DND-41 (cell line): Measurements from ENCODE around the gene ARSI.

Experiments
- ATAC-seq: fragments of 200-7000 bp; cut with Tn5 transposase; 3 replicates; pipeline ENCODE4 v1.9.1; 2021; ENCODE audit warnings: low read depth; ENCODE audit not compliant: insufficient read depth
- DNase-seq: peaks from one replicate; pipeline ENCODE4 v3.0.0-alpha.2; 2020
- H2AFZ ChIP-seq: 2 replicates; pipeline ENCODE4 v1.6.0; 2012; ENCODE audit warnings: low read depth, low read length
- H3K27ac ChIP-seq: 2 replicates; pipeline ENCODE4 v1.5.1; 2012; ENCODE audit warnings: low read length, inconsistent platforms
- H3K27me3 ChIP-seq: fragments of 200-600 bp; sonication (generic); 2 replicates; pipeline ENCODE4 v1.6.0; 2012; ENCODE audit warnings: low read length, mild to moderate bottlenecking, inconsistent platforms; ENCODE audit not compliant: insufficient read depth, poor library complexity
- H3K36me3 ChIP-seq: 2 replicates; pipeline ENCODE4 v1.5.1; 2012; ENCODE audit warnings: low read length, inconsistent platforms; ENCODE audit not compliant: insufficient read depth
- H3K4me1 ChIP-seq: 2 replicates; pipeline ENCODE4 v1.5.1; 2012; ENCODE audit warnings: mild to moderate bottlenecking, low read length; ENCODE audit not compliant: insufficient read depth
- H3K4me2 ChIP-seq: 2 replicates; pipeline ENCODE4 v1.6.0; 2012; ENCODE audit warnings: mild to moderate bottlenecking, moderate library complexity, low read length, inconsistent platforms; ENCODE audit not compliant: insufficient read depth
- H3K4me3 ChIP-seq, 2 experiments: fragments of 200-600 bp in 1 of 2; shearing (Covaris generic) in 1 of 2; 2 replicates each; pipeline ENCODE4 v1.5.1; 2012 to 2016; ENCODE audit warnings: inconsistent platforms in 2 of 2, low read length in 2 of 2, mild to moderate bottlenecking in 2 of 2, low read depth in 1 of 2, moderate library complexity in 1 of 2
- H3K79me2 ChIP-seq: 2 replicates; pipeline ENCODE4 v1.6.0; 2012; ENCODE audit warnings: low read length, inconsistent platforms; ENCODE audit not compliant: insufficient read depth
- H3K9ac ChIP-seq: 2 replicates; pipeline ENCODE4 v1.6.0; 2012; ENCODE audit warnings: low read depth, mild to moderate bottlenecking, inconsistent platforms, low read length, moderate library complexity
- H3K9me3 ChIP-seq: 2 replicates; pipeline ENCODE4 v1.5.1; 2012; ENCODE audit warnings: low read length, moderate library complexity, mild to moderate bottlenecking, inconsistent platforms; ENCODE audit not compliant: insufficient read depth, severe bottlenecking
- H4K20me1 ChIP-seq: 2 replicates; pipeline ENCODE4 v1.6.0; 2012; ENCODE audit warnings: low read length; ENCODE audit not compliant: insufficient read depth
- EZH2 ChIP-seq: IDR thresholded peaks from 3 replicates; pipeline ENCODE4 v1.6.1; 2012; ENCODE audit warnings: borderline replicate concordance, low read depth, mild to moderate bottlenecking, moderate library complexity, low read length, inconsistent platforms; ENCODE audit not compliant: severe bottlenecking
- TF ChIP-seq, protein P1 (sequence below): IDR thresholded peaks from 2 replicates; pipeline ENCODE4 v1.5.1; 2012; ENCODE audit warnings: borderline replicate concordance, low read length, moderate library complexity, mild to moderate bottlenecking; ENCODE audit not compliant: poor library complexity, severe bottlenecking; ENCODE audit errors: extremely low read depth

ARSI gene

DNA sequence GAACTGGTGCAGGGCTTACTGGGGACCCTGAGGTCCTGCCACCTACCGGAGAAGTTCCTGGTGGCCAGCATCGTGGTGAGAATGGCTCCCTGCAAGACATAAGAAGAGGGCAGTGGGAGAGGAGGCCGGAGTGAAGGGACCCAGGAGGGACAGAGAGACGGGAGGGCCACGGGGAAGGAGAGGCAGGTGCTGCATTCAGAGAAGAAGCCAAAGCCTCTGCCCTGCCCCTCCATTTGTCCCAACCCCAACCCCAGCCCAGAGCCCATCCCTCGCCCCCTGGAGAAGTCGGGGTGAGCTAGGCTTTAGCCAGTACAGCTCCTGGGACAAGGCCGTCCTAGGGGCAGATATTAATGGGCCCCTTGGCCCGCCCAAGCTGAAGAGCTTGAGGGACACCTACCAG is 55.0 kb downstream of the ARSI start:
- H3K9me3 ChIP-seq, result no peaks in the 10 kb centered on the region
- no peak overlapping the region for H2AFZ ChIP-seq
- no peaks in the 10 kb centered on the region for H3K4me1 ChIP-seq
- no peaks in the 10 kb centered on the region for H4K20me1 ChIP-seq
- no peaks in the 10 kb centered on the region for H3K79me2 ChIP-seq
- H3K27me3 ChIP-seq, result peaks cover 13% of the 10 kb centered on the region
- no peak overlapping the region for H3K9ac ChIP-seq
- no peaks in the 10 kb centered on the region for H3K36me3 ChIP-seq
- no peak for DNase-seq
- no peak for ATAC-seq
- no peak overlapping the region for H3K4me3 ChIP-seq
- H3K27ac ChIP-seq, result no peak overlapping the region
- H3K4me2 ChIP-seq, result no peak overlapping the region
- TF ChIP-seq, protein P1, sequence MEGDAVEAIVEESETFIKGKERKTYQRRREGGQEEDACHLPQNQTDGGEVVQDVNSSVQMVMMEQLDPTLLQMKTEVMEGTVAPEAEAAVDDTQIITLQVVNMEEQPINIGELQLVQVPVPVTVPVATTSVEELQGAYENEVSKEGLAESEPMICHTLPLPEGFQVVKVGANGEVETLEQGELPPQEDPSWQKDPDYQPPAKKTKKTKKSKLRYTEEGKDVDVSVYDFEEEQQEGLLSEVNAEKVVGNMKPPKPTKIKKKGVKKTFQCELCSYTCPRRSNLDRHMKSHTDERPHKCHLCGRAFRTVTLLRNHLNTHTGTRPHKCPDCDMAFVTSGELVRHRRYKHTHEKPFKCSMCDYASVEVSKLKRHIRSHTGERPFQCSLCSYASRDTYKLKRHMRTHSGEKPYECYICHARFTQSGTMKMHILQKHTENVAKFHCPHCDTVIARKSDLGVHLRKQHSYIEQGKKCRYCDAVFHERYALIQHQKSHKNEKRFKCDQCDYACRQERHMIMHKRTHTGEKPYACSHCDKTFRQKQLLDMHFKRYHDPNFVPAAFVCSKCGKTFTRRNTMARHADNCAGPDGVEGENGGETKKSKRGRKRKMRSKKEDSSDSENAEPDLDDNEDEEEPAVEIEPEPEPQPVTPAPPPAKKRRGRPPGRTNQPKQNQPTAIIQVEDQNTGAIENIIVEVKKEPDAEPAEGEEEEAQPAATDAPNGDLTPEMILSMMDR, result no peak
- TF ChIP-seq EZH2, result no peak

- ATAC-seq (no peak), DNase-seq (no peak)
- Histone ChIP-seq H3K4me1 (no peaks in the 10 kb centered on the region), H3K4me3 (no peak overlapping the region), H3K27me3 (peaks cover 11% of the 10 kb centered on the region), H3K9me3 (no peaks in the 10 kb centered on the region), H4K20me1 (no peaks in the 10 kb centered on the region), H3K4me2 (no peak overlapping the region), H3K79me2 (no peaks in the 10 kb centered on the region), H3K27ac (no peak overlapping the region), H3K9ac (no peak overlapping the region), H3K36me3 (no peaks in the 10 kb centered on the region), H2AFZ (no peak overlapping the region)
- no peak for TF ChIP-seq EZH2
- TF ChIP-seq, protein P1, result no peak
These were observed 55.9 kb downstream of the ARSI start for GRCh38 chr5:150246835-150247234.

DNA sequence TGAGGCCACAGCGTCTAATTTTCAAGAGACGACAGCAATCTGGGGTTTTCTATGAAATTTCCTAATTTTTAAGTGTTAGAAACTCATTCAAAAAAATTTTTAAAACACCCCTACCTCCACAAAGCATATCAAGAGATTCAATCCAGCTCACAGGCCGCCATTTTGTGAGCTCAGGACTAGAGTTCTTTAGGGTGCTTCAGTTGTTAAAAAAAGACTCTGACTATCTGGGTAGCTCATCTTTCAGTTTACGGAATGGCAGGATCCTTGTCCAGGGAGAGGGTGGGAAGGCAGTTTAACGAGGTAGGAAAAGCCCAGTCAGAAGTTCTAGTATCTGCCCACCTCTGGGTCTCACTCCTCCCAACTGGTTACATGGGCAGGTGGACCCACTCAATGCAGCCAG is 56.3 kb downstream of the ARSI start:
- Histone ChIP-seq H4K20me1 (no peaks in the 10 kb centered on the region), H3K9me3 (no peaks in the 10 kb centered on the region), H2AFZ (0 out of 2 replicates have a peak overlapping the region, but pooled peaks have one; percentile 26), H3K27me3 (peaks cover 10% of the 10 kb centered on the region), H3K4me3 (no peak overlapping the region), H3K79me2 (no peaks in the 10 kb centered on the region), H3K27ac (no peak overlapping the region), H3K9ac (no peak overlapping the region), H3K4me1 (no peaks in the 10 kb centered on the region), H3K4me2 (no peak overlapping the region), H3K36me3 (no peaks in the 10 kb centered on the region)
- ATAC-seq, result no peak
- TF ChIP-seq EZH2, result no peak
- TF ChIP-seq, protein P1, result no peak
- DNase-seq, result no peak
